Measurements from ENCODE around the gene TLK1. TPM values are rescaled to one million over a fixed set of nuclear protein-coding genes. Genes with fewer than 3 reads are reported as not detected.

TLK1 gene
- total and polyA plus RNA-seq, 2 experiments from 2014 or later: 41.2 to 45.0 TPM

- TF ChIP-seq, protein P1, sequence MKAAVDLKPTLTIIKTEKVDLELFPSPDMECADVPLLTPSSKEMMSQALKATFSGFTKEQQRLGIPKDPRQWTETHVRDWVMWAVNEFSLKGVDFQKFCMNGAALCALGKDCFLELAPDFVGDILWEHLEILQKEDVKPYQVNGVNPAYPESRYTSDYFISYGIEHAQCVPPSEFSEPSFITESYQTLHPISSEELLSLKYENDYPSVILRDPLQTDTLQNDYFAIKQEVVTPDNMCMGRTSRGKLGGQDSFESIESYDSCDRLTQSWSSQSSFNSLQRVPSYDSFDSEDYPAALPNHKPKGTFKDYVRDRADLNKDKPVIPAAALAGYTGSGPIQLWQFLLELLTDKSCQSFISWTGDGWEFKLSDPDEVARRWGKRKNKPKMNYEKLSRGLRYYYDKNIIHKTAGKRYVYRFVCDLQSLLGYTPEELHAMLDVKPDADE (IDR thresholded peaks at IDR 0.05): no peak
- no peak for TF ChIP-seq EZH2phosphoT487 (IDR thresholded peaks at IDR 0.05; ENCODE audit: unreplicated experiment)
- TF ChIP-seq ZNF331 (CRISPR knock-in tag; IDR thresholded peaks at IDR 0.05; ENCODE audit: low read depth): no peak
- no peak for TF ChIP-seq POLR2AphosphoS5 (IDR thresholded peaks at IDR 0.05; ENCODE audit: low read depth)
- TF ChIP-seq CTCF (conservative IDR thresholded peaks at IDR 0.05; ENCODE audit: low read depth in 2 of 2): no peak
- TF ChIP-seq CREB1 (CRISPR knock-in tag; IDR thresholded peaks at IDR 0.05; ENCODE audit: low read depth): no peak
Measured at GRCh38 chr2:170975127-170975942, 185.4 kb downstream of the TLK1 start (continued).

- H3K79me2 ChIP-seq (replicated peaks; ENCODE audit: insufficient read depth): no peaks in the 10 kb centered on the region
- peaks cover 10% of the 10 kb centered on the region for H3F3A ChIP-seq (replicated peaks; ENCODE audit: low read depth)
- Mint-ChIP-seq H3K36me3 (ENCODE audit: low read depth) (no peaks in the 10 kb centered on the region; the same call in 2 of the 3 replicates), H3K4me3 (peak overlapping the region; percentile 46), H3K27ac (no peak overlapping the region), H3K9me3 (no peaks in the 10 kb centered on the region), H3K27me3 (ENCODE audit: insufficient read depth, low read depth, poor library complexity) (peaks cover 8% of the 10 kb centered on the region), H3K4me1 (peaks cover 40% of the 10 kb centered on the region)
- peak overlapping the region; percentile 95 for H3K4me2 ChIP-seq
- DNase-seq (ENCODE audit: low spot score): peak; percentile 71
- no peaks in the 10 kb centered on the region for H3K27me3 ChIP-seq (ENCODE audit: insufficient read depth)
- ATAC-seq: peak; percentile 16; the same call in 2 of the 3 replicates
- H3K9me2 ChIP-seq (ENCODE audit: insufficient read depth): no peaks in the 10 kb centered on the region
- H3K4me1 ChIP-seq (ENCODE audit: insufficient read depth): peaks cover 23% of the 10 kb centered on the region
- H2AFZ ChIP-seq: peak overlapping the region; percentile 99
- H3K36me3 ChIP-seq (ENCODE audit: insufficient read depth): no peaks in the 10 kb centered on the region
- no peaks in the 10 kb centered on the region for H4K20me1 ChIP-seq (replicated peaks; ENCODE audit: insufficient read depth)
- peak overlapping the region; percentile 72 for H3K4me3 ChIP-seq
- no peak overlapping the region for H3K27ac ChIP-seq (ENCODE audit: low read depth)
- no peak for TF ChIP-seq ZNF331 (CRISPR knock-in tag; IDR thresholded peaks at IDR 0.05; ENCODE audit: low read depth)
- no peak for TF ChIP-seq POLR2AphosphoS5 (IDR thresholded peaks at IDR 0.05; ENCODE audit: low read depth)
- no peak for TF ChIP-seq STAT1 (IDR thresholded peaks at IDR 0.05; ENCODE audit: unreplicated experiment)
- no peak for TF ChIP-seq CREB1 (CRISPR knock-in tag; IDR thresholded peaks at IDR 0.05; ENCODE audit: low read depth)
- TF ChIP-seq ZNF114 (CRISPR knock-in tag; IDR thresholded peaks at IDR 0.05): no peak
- TF ChIP-seq, protein P1 (IDR thresholded peaks at IDR 0.05): no peak
- no peak for TF ChIP-seq CTCF (conservative IDR thresholded peaks at IDR 0.05; ENCODE audit: low read depth in 2 of 2)
- no peak for TF ChIP-seq NANOG (IDR thresholded peaks at IDR 0.05; ENCODE audit: borderline replicate concordance)
Measured at GRCh38 chr2:170974304-170974993, 186.2 kb downstream of the TLK1 start.
